ENCODE measurements around the gene SLCO1B3.

SLCO1B3 gene

GRCh38 chr12:20822415-20822814 lies 11.9 kb downstream of the SLCO1B3 start:
- H3K27me3 ChIP-seq (ENCODE audit: insufficient read depth, low read depth), result no peaks in the 10 kb centered on the region
- TF ChIP-seq CTCF (conservative IDR thresholded peaks at IDR 0.05; ENCODE audit: low read depth, low read length), result no peak
- no peaks in the 10 kb centered on the region for H3K36me3 ChIP-seq (ENCODE audit: insufficient read depth)
- H2AFZ ChIP-seq (ENCODE audit: low read depth), result no peak overlapping the region
- no peaks in the 10 kb centered on the region for H3K79me2 ChIP-seq (ENCODE audit: insufficient read depth, low read depth)
- no peaks in the 10 kb centered on the region for H4K20me1 ChIP-seq (ENCODE audit: insufficient read depth)
- H3K4me1 ChIP-seq (ENCODE audit: low read depth, poor library complexity, severe bottlenecking), result no peaks in the 10 kb centered on the region
- H3K4me3 ChIP-seq (IDR thresholded peaks at IDR 0.05; ENCODE audit: insufficient read depth, low read depth, low read length), result no peak overlapping the region
- H3K4me2 ChIP-seq, result no peak overlapping the region
- no peak overlapping the region for H3K27ac ChIP-seq
- no peak overlapping the region for H3K9ac ChIP-seq

- Histone ChIP-seq H4K20me1 (ENCODE audit: insufficient read depth) (no peaks in the 10 kb centered on the region), H3K79me2 (ENCODE audit: insufficient read depth, low read depth) (no peaks in the 10 kb centered on the region), H3K4me3 (IDR thresholded peaks at IDR 0.05; ENCODE audit: insufficient read depth, low read depth, low read length) (no peak overlapping the region), H3K27ac (no peak overlapping the region), H3K27me3 (ENCODE audit: insufficient read depth, low read depth) (no peaks in the 10 kb centered on the region), H3K36me3 (ENCODE audit: insufficient read depth) (no peaks in the 10 kb centered on the region), H3K9ac (no peak overlapping the region), H2AFZ (ENCODE audit: low read depth) (no peak overlapping the region), H3K4me1 (ENCODE audit: low read depth, poor library complexity, severe bottlenecking) (no peaks in the 10 kb centered on the region), H3K4me2 (no peak overlapping the region)
- TF ChIP-seq CTCF (conservative IDR thresholded peaks at IDR 0.05; ENCODE audit: low read depth, low read length), result no peak
Observed at GRCh38 chr12:20822925-20823324, 12.4 kb downstream of the SLCO1B3 start.

GRCh38 chr12:20829919-20830318 lies 19.4 kb downstream of the SLCO1B3 start:
- H3K4me1 ChIP-seq (ENCODE audit: low read depth, poor library complexity, severe bottlenecking), result no peaks in the 10 kb centered on the region
- no peak overlapping the region for H2AFZ ChIP-seq (ENCODE audit: low read depth)
- H3K4me2 ChIP-seq, result no peak overlapping the region
- no peak overlapping the region for H3K4me3 ChIP-seq (IDR thresholded peaks at IDR 0.05; ENCODE audit: insufficient read depth, low read depth, low read length)
- H3K36me3 ChIP-seq (ENCODE audit: insufficient read depth), result no peaks in the 10 kb centered on the region
- no peaks in the 10 kb centered on the region for H3K79me2 ChIP-seq (ENCODE audit: insufficient read depth, low read depth)
- no peak overlapping the region for H3K9ac ChIP-seq
- no peak overlapping the region for H3K27ac ChIP-seq
- TF ChIP-seq CTCF (conservative IDR thresholded peaks at IDR 0.05; ENCODE audit: low read depth, low read length), result no peak
- H3K27me3 ChIP-seq (ENCODE audit: insufficient read depth, low read depth), result no peaks in the 10 kb centered on the region
- no peaks in the 10 kb centered on the region for H4K20me1 ChIP-seq (ENCODE audit: insufficient read depth)

GRCh38 chr12:20830456-20830855 lies 20.0 kb downstream of the SLCO1B3 start:
- Histone ChIP-seq H3K79me2 (ENCODE audit: insufficient read depth, low read depth) (no peaks in the 10 kb centered on the region), H3K4me2 (no peak overlapping the region), H2AFZ (ENCODE audit: low read depth) (no peak overlapping the region)

More at GRCh38 chr12:20830456-20830855, 20.0 kb downstream of the SLCO1B3 start:
- Histone ChIP-seq H3K9ac (no peak overlapping the region), H3K36me3 (ENCODE audit: insufficient read depth) (no peaks in the 10 kb centered on the region), H4K20me1 (ENCODE audit: insufficient read depth) (no peaks in the 10 kb centered on the region), H3K4me3 (IDR thresholded peaks at IDR 0.05; ENCODE audit: insufficient read depth, low read depth, low read length) (no peak overlapping the region), H3K27me3 (ENCODE audit: insufficient read depth, low read depth) (no peaks in the 10 kb centered on the region), H3K4me1 (ENCODE audit: low read depth, poor library complexity, severe bottlenecking) (no peaks in the 10 kb centered on the region), H3K27ac (no peak overlapping the region)
- TF ChIP-seq CTCF (conservative IDR thresholded peaks at IDR 0.05; ENCODE audit: low read depth, low read length), result no peak

All from KMS-11 (cell line).